Parathyroid adenoma (tissue), 2 donors: ENCODE measurements around the gene GALNTL6.

ENCODE experiments used
- H2AFZ ChIP-seq: fragments of 300-600 bp; sonication (generic); one replicate; pipeline ENCODE4 v1.7.0; 2017; ENCODE audit warnings: antibody characterized with exemption, mild to moderate bottlenecking
- H3K27ac ChIP-seq: fragments of 300-600 bp; sonication (generic); one replicate; pipeline ENCODE4 v1.7.0; 2017
- H3K27me3 ChIP-seq: fragments of 300-600 bp; sonication (generic); one replicate; pipeline ENCODE4 v1.7.0; 2017; ENCODE audit warnings: low read length; ENCODE audit not compliant: control insufficient read depth, insufficient read depth
- H3K36me3 ChIP-seq: fragments of 300-600 bp; sonication (generic); one replicate; pipeline ENCODE4 v1.7.0; 2017; ENCODE audit warnings: low read length; ENCODE audit not compliant: control insufficient read depth, insufficient read depth
- H3K4me1 ChIP-seq: fragments of 300-600 bp; sonication (generic); one replicate; pipeline ENCODE4 v1.7.0; 2017; ENCODE audit warnings: control low read depth
- H3K4me2 ChIP-seq: fragments of 300-600 bp; sonication (generic); one replicate; pipeline ENCODE4 v1.7.0; 2017; ENCODE audit warnings: low read length
- H3K4me3 ChIP-seq: fragments of 300-600 bp; sonication (generic); one replicate; pipeline ENCODE4 v1.7.0; 2017; ENCODE audit warnings: low read depth, low read length
- H3K79me2 ChIP-seq: fragments of 300-600 bp; sonication (generic); one replicate; pipeline ENCODE4 v1.7.0; 2017; ENCODE audit warnings: control low read depth
- H3K9ac ChIP-seq: fragments of 300-600 bp; sonication (generic); one replicate; pipeline ENCODE4 v1.7.0; 2017; ENCODE audit warnings: mild to moderate bottlenecking
- H3K9me3 ChIP-seq: fragments of 300-600 bp; sonication (generic); one replicate; pipeline ENCODE4 v1.7.0; 2017; ENCODE audit warnings: low read length; ENCODE audit not compliant: control insufficient read depth
- TF ChIP-seq, protein P1 (sequence below): fragments of 300-600 bp; sonication (generic); IDR thresholded peaks from one replicate; pipeline ENCODE4 v1.7.0; 2017; ENCODE audit warnings: antibody characterized with exemption, mild to moderate bottlenecking
- donor health status: primary hyperparathyroidism.

Gene GALNTL6

GRCh38 chr4:172048666-172049065 lies 235.5 kb downstream of the GALNTL6 start:
- Histone ChIP-seq H2AFZ (no peak overlapping the region), H3K79me2 (no peaks in the 10 kb centered on the region), H3K27ac (no peak overlapping the region), H3K4me2 (no peak overlapping the region), H3K4me3 (no peak overlapping the region), H3K36me3 (no peaks in the 10 kb centered on the region), H3K9ac (no peak overlapping the region), H3K9me3 (no peaks in the 10 kb centered on the region), H3K27me3 (no peaks in the 10 kb centered on the region), H3K4me1 (no peaks in the 10 kb centered on the region)
- TF ChIP-seq, protein P1, sequence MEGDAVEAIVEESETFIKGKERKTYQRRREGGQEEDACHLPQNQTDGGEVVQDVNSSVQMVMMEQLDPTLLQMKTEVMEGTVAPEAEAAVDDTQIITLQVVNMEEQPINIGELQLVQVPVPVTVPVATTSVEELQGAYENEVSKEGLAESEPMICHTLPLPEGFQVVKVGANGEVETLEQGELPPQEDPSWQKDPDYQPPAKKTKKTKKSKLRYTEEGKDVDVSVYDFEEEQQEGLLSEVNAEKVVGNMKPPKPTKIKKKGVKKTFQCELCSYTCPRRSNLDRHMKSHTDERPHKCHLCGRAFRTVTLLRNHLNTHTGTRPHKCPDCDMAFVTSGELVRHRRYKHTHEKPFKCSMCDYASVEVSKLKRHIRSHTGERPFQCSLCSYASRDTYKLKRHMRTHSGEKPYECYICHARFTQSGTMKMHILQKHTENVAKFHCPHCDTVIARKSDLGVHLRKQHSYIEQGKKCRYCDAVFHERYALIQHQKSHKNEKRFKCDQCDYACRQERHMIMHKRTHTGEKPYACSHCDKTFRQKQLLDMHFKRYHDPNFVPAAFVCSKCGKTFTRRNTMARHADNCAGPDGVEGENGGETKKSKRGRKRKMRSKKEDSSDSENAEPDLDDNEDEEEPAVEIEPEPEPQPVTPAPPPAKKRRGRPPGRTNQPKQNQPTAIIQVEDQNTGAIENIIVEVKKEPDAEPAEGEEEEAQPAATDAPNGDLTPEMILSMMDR, result no peak

DNA sequence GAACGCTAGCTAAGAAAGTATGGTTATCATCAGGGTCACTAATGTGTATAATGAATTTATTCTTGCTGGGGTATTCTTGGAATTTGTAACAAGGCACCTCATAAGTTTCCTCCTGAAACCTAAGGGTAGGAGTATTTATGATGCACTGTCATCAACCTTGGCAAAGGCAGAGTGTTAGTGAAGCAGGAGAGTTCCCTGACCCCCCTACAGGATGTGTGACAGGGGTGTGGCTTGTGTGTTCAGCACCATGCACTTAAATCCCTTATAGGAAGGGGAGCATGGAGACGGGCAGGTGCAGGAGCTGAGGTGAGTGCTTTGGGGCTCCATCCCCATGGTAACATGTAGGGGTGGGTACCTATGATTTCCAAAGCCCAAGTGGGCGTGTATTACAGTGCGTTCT lies 237.7 kb downstream of the GALNTL6 start:
- no peaks in the 10 kb centered on the region for H3K4me1 ChIP-seq
- H3K4me2 ChIP-seq, result no peak overlapping the region
- no peak overlapping the region for H3K4me3 ChIP-seq
- H3K9me3 ChIP-seq, result no peaks in the 10 kb centered on the region
- H3K27me3 ChIP-seq, result no peaks in the 10 kb centered on the region
- no peak overlapping the region for H3K27ac ChIP-seq
- TF ChIP-seq, protein P1, result no peak
- H3K79me2 ChIP-seq, result no peaks in the 10 kb centered on the region
- H2AFZ ChIP-seq, result no peak overlapping the region
- no peak overlapping the region for H3K9ac ChIP-seq
- no peaks in the 10 kb centered on the region for H3K36me3 ChIP-seq

GRCh38 chr4:172055046-172055445 lies 241.8 kb downstream of the GALNTL6 start:
- Histone ChIP-seq H2AFZ (no peak overlapping the region), H3K27me3 (no peaks in the 10 kb centered on the region), H3K4me1 (no peaks in the 10 kb centered on the region), H3K27ac (no peak overlapping the region), H3K79me2 (no peaks in the 10 kb centered on the region), H3K4me2 (no peak overlapping the region), H3K9me3 (no peaks in the 10 kb centered on the region), H3K9ac (no peak overlapping the region), H3K4me3 (no peak overlapping the region), H3K36me3 (no peaks in the 10 kb centered on the region)
- TF ChIP-seq, protein P1, result no peak

GRCh38 chr4:172055498-172055897 lies 242.3 kb downstream of the GALNTL6 start:
- Histone ChIP-seq H3K4me1 (no peaks in the 10 kb centered on the region), H3K9me3 (no peaks in the 10 kb centered on the region), H3K27ac (no peak overlapping the region), H3K27me3 (no peaks in the 10 kb centered on the region), H2AFZ (no peak overlapping the region), H3K4me2 (no peak overlapping the region), H3K79me2 (no peaks in the 10 kb centered on the region), H3K36me3 (no peaks in the 10 kb centered on the region), H3K9ac (no peak overlapping the region), H3K4me3 (no peak overlapping the region)
- TF ChIP-seq, protein P1, result no peak

- H3K36me3 ChIP-seq, result no peaks in the 10 kb centered on the region
- no peak overlapping the region for H3K4me2 ChIP-seq
- H3K9ac ChIP-seq, result no peak overlapping the region
- H3K27ac ChIP-seq, result no peak overlapping the region
- no peak overlapping the region for H2AFZ ChIP-seq
- no peak overlapping the region for H3K4me3 ChIP-seq
- H3K9me3 ChIP-seq, result no peaks in the 10 kb centered on the region
- H3K4me1 ChIP-seq, result no peaks in the 10 kb centered on the region
- no peaks in the 10 kb centered on the region for H3K27me3 ChIP-seq
- TF ChIP-seq, protein P1, result no peak
- H3K79me2 ChIP-seq, result no peaks in the 10 kb centered on the region
Observed at GRCh38 chr4:172061204-172061603, 248.0 kb downstream of the GALNTL6 start.
